CMK (cell line): ENCODE data around the gene SPATS2.
"Not testable (repeated sequence)": the region's sequence is repeated elsewhere in the genome, so short reads cannot be mapped to it uniquely, and the experiment has no call there.

Source experiments
- DNase-seq: peaks from one replicate; pipeline ENCODE4 v3.0.0-alpha.2; 2010; ENCODE audit warnings: low read depth

The SPATS2 gene

GRCh38 chr12:49465132-49465531, 97.9 kb downstream of the SPATS2 start:
- DNase-seq = no peak

- no peak for DNase-seq
Measured at GRCh38 chr12:49470986-49471385, 103.7 kb downstream of the SPATS2 start.

GRCh38 chr12:49471557-49471956, 104.3 kb downstream of the SPATS2 start:
- no peak for DNase-seq

- no peak for DNase-seq
Measured at GRCh38 chr12:49476091-49476490, 108.8 kb downstream of the SPATS2 start.

DNA sequence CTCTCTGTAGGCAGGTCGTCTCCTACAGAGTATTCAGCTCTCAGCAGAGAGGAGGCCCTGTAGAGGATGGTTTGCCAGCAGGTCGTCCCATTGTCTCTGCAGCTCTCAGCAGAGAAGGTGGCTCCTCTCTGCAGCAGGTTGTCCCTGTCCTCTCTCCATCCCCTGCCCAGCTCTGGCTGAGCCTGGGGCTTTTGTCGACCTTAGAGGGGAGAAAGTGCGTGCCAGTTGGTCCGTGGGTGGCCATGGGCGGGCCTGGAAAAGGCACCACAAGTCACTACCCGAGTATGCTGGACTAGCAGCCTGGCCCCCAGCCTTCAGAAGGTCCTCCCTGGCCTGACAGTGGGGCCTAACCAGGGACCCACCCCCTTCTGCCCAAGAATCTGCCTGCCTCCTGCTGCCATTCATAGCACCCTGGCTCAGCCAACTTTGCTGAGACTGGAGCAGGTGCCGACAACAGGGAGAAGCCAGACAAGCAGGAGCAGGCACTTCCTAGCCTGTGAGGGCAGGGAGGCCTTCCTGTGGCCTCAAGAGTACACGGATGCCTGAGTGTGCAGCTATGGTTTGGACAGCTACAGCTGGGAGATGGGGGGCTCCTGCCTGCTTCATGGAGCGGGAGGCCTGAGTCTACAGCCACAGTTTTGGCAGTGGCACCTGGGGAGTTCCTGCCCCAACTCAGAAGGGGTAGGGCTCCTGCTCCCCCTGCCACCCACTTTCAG, 111.8 kb downstream of the SPATS2 start:
- no peak for DNase-seq

- DNase-seq = no peak
Measured at GRCh38 chr12:49482095-49483051, 115.1 kb downstream of the SPATS2 start.

- no peak for DNase-seq
Measured at GRCh38 chr12:49483619-49484018, 116.4 kb downstream of the SPATS2 start.

DNA sequence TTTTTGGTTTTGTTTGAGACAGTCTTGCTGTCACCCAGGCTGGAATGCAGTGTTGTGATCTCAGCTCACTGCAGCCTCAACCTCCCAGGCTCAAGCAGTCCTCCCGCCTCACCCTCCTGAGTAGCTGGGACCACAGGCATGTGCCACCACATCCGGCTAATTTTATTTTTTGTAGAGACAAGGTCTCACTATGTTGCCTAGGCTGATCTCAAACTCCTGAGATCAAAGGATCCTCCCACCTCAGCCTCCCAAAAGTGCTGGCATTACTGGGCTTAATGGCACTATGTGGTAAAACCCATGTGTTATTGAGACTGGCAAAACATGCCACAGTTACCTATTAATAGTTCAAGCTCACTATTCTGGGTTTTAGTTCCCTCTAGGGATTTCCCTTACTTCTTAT, 120.3 kb downstream of the SPATS2 start:
- DNase-seq = no peak

DNA sequence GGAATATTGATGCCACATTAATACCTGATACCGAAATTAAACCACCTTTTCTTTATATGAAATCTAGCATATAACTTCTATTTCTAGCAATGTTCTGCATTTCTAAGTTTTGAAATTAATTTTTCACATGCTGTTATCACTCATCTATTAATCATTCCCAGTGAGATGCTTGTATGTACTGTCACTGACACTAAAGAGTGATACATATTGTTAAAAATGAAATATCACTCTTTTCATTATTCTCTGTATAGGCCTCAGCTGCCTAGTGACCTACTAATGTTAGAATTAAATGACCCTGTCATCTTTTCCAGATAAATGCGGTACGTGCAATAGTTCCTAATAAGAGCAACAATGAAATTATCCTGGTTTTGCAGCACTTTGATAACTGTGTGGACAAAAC, 121.9 kb downstream of the SPATS2 start:
- no peak for DNase-seq

- no peak for DNase-seq
Measured at GRCh38 chr12:49489720-49490119, 122.5 kb downstream of the SPATS2 start.

- no peak for DNase-seq
Measured at GRCh38 chr12:49491823-49492222, 124.6 kb downstream of the SPATS2 start.

DNA sequence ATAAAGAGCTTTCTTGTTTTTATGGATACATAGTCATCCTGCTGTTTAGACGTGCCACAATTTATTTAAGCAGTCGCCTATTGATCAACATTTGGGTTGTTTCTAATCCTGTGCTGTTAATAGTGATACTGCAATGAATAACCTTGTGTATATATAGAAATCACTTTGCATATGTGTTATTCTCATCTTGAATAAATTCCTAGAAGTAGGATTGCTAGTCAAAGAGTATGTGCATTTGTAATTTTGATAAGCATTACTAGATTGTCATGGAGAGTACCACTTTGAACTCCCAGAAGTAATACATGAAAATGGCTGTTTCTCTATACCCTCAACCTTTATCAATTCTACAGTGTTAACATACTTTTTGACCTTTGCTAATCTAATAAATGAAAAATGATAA, 126.6 kb downstream of the SPATS2 start:
- DNase-seq = no peak

- DNase-seq = no peak
Measured at GRCh38 chr12:49496417-49497360, 129.4 kb downstream of the SPATS2 start.

- no peak for DNase-seq
Measured at GRCh38 chr12:49501895-49502294, 134.6 kb downstream of the SPATS2 start.

DNA sequence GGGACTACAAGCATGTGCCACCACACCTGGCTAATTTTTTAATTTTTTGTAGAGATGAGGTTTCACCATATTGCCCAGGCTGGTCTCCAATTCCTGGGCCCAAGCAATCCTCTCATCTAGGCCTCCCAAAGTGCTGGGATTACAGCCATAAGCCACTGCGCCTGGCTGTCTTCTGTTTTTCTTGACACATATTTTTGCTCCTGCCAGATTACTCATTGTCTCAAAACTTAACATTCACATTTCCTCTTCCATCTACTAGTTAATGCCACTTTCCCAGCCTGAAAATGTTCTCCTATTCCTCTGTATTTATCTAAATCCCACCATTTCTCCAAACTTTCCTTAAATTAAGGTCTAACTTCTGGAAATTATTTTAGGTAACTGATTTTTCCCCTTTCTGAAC, 135.3 kb downstream of the SPATS2 start:
- DNase-seq = no peak

- DNase-seq = no peak
Measured at GRCh38 chr12:49503674-49504180, 136.5 kb downstream of the SPATS2 start.

DNA sequence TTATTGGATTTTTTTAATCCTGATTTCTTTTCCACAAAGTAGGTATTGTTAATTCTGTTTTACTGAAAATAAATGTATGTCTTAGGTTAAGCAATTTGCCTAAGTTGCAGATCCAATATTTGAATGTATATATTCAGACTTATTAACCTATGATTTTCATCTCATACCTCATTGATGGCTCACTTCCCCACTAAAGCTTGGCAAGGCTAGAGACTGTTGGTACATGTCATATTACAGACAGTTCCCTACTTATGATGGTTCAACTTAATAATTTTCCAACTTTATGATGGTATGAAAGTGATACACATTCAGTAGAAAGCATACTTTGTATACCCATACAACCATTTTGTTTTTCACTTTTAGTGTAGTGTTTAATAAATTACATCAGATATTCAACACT, 138.4 kb downstream of the SPATS2 start:
- no peak for DNase-seq

DNA sequence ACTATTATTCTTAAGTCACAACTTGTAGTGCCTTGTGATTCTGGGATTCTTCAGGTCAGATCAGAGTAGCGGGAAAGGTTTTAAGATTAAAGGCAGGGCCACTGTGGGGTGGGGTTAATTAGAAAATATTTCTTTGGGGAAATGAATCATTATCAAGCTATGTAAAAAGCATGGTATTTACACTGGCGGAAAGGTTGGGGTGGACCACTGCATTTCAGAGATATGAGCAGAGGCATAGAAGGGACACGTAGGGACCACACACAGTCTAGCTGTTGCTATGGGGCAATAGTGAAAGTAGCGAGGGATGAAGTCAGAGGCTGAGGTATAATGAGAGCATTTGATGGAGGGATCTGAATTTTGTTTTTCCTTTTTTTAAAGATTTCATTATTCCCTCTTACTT, 139.9 kb downstream of the SPATS2 start:
- DNase-seq = no peak

DNA sequence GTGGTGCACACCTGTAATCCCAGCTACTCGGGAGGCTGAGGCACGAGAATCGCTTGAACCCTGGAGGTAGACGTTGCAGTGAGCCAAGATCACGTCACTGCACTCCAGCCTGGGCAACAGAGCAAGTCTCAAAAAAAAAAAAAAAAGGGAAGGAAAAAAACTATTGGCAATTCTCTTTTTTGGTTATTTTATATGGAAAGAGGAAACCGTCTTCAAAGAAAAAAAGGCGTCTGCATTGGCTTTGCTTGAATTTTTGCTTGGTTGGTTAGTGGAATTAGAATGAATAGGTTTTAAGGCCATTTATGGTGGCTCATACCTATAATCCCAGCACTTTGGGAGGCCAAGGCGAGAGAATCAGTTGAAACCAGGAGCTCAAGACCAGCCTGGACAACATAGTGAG, 142.4 kb downstream of the SPATS2 start:
- not testable (repeated sequence) for DNase-seq

DNA sequence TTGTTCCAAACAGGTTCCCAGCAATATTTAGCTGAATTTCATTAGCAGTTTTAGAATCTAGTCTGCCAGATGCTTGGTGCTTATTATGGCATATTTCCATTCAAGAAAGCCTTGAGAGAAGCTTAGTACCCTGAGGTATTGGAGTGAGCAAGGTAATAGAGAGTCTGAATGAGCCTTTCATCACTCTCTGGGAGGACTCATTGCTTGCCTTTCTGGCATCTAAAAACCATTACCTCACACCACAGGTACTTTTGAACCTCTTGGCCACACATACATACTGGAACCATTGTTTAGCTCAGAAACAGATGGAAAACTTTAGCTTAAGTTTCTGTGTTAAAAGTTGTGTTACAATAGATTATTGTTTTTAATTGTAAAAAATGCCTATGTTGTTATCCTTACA, 144.1 kb downstream of the SPATS2 start:
- DNase-seq = no peak

- DNase-seq = no peak
Measured at GRCh38 chr12:49512546-49512945, 145.3 kb downstream of the SPATS2 start.

GRCh38 chr12:49515266-49515665, 148.0 kb downstream of the SPATS2 start:
- no peak for DNase-seq
